Measurements from ENCODE around the gene CDHR2.

CDHR2 gene

DNA sequence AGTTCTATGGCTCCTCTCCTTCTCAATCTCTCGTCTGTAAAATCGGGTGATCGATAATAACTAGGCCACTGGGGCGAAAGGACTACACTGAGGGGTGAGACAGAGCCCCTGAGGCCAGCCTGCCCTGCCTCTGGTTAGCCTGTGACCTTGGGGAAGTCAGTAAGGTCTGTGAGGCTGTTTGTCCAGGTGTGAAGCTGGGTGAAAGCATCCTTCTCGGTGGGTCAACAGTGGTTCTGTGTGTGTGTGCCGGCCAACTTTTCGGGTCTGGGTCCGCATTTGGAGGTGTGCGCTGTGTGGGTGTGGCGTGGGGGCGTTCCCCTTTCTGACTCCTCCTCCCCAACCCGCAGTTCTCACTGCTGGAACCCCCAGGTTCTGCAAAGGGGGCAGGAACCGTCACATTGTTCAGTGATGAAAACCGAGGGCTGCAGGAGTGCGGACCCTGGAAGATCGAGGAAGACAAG, 7.0 kb upstream of the CDHR2 start:
- Histone ChIP-seq H3K4ac (ENCODE audit: low read length) (peak overlapping the region; percentile 30), H2AK5ac (ENCODE audit: low read depth, low read length) (peak overlapping the region; percentile 85), H2BK120ac (ENCODE audit: low read depth, low read length) (no peak overlapping the region), H3K27ac (replicated peaks; ENCODE audit: low read length) (no peak overlapping the region), H2BK12ac (ENCODE audit: low read length) (peak overlapping the region; percentile 93), H2BK5ac (ENCODE audit: low read length) (peak overlapping the region; percentile 15), H2BK15ac (ENCODE audit: low read length) (peak overlapping the region; percentile 79), H3K4me1 (ENCODE audit: control insufficient read depth in 2 of 2, insufficient read depth in 1 of 2, low read depth in 1 of 2, low read length in 2 of 2) (peaks cover 17 to 18% of the 10 kb centered on the region in 2 donors), H3K27me3 (ENCODE audit: control insufficient read depth in 3 of 3, insufficient read depth in 3 of 3, low read depth in 1 of 3, low read length in 3 of 3) (peaks cover 0 to 31% (median 4%) of the 10 kb centered on the region in 3 experiments), H3K4me3 (ENCODE audit: low read length in 2 of 2) (peak overlapping the region; percentile 59 to 82), H3K4me2 (ENCODE audit: insufficient read depth, low read length, poor library complexity, severe bottlenecking) (peak overlapping the region; percentile 80), H3K18ac (ENCODE audit: low read length) (peak overlapping the region; percentile 88), H2AFZ (ENCODE audit: low read length) (peak overlapping the region; percentile 93), H3K23ac (ENCODE audit: low read depth, low read length, poor library complexity) (peak overlapping the region; percentile 12), H3K9ac (ENCODE audit: low read depth, low read length, poor library complexity) (no peak overlapping the region), H4K8ac (ENCODE audit: low read depth, low read length) (no peak overlapping the region), H3K79me1 (ENCODE audit: low read depth, low read length) (no peaks in the 10 kb centered on the region), H3K14ac (ENCODE audit: low read length) (peak overlapping the region; percentile 39), H3K36me3 (replicated peaks in 1 of 2; ENCODE audit: control insufficient read depth in 2 of 2, insufficient read depth in 2 of 2, low read length in 2 of 2) (no peaks in the 10 kb centered on the region), H3K9me3 (replicated peaks in 1 of 2; ENCODE audit: control insufficient read depth in 2 of 2, insufficient read depth in 1 of 2, low read depth in 1 of 2, low read length in 2 of 2) (no peaks in the 10 kb centered on the region), H4K91ac (ENCODE audit: low read depth, low read length, poor library complexity) (no peak overlapping the region)
- WGBS, 2 donors (ENCODE audit: extremely low coverage in 2 of 2, insufficient read length in 2 of 2, insufficient replicate concordance in 1 of 2) = no CpG with 5 or more reads among the region's 16 CpGs
- no peak for DNase-seq (ENCODE audit: low spot score)

DNA sequence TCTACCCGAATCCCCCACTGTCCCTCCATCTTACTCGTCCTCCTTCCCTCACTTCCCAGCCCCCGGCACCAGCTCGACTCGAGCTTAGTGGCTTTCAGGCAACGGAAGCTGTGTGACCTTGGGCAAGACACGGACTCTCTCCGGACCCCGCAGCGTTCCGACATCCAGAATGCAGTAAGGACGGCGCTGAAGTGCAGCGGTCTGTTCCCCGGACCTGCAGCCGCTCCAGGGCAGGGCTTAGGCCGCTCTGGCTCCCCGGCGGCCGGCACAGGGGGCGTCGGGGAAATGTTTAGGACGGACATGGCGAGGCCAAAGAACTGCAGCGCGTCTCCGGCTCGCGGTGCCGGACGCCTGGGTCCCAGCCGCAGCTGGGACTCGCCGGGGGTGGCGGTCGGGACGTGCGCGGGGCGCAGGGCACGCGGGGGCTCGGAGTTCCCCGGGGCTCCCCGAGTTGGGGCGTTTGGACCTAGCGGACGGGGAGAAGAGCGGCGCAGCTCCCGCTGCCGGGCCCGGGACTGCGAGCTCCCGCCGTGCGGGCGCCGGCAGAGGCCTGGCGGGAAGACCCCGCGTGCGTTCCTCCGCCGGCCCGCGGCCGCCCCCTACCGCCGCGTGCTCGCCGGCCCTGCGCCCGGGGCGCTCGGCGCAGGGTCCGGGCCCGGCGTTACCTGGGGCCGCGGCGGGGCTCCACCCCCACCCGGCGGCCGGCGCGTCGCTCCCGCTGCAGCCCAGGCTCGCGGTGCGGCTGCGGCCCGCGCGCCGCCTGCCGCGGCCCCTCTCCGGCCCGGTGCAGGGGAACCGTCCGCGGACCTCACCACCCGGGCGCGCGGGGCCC, 6.3 kb upstream of the CDHR2 start:
- Histone ChIP-seq H3K4ac (ENCODE audit: low read length) (no peak overlapping the region), H3K9me3 (replicated peaks in 1 of 2; ENCODE audit: control insufficient read depth in 2 of 2, insufficient read depth in 1 of 2, low read depth in 1 of 2, low read length in 2 of 2) (no peaks in the 10 kb centered on the region), H2BK15ac (ENCODE audit: low read length) (peak overlapping the region; percentile 76), H3K4me2 (ENCODE audit: insufficient read depth, low read length, poor library complexity, severe bottlenecking) (peak overlapping the region; percentile 80), H3K79me1 (ENCODE audit: low read depth, low read length) (no peaks in the 10 kb centered on the region), H4K8ac (ENCODE audit: low read depth, low read length) (no peak overlapping the region), H3K23ac (ENCODE audit: low read depth, low read length, poor library complexity) (peak overlapping the region; percentile 12), H2BK12ac (ENCODE audit: low read length) (no peak overlapping the region), H2AFZ (ENCODE audit: low read length) (peak overlapping the region; percentile 95), H3K4me1 (ENCODE audit: control insufficient read depth in 2 of 2, insufficient read depth in 1 of 2, low read depth in 1 of 2, low read length in 2 of 2) (peaks cover 17 to 18% of the 10 kb centered on the region in 2 donors), H3K14ac (ENCODE audit: low read length) (peak overlapping the region; percentile 39), H3K4me3 (ENCODE audit: low read length in 2 of 2) (peak overlapping the region; percentile 59 to 82), H2BK120ac (ENCODE audit: low read depth, low read length) (no peak overlapping the region), H3K9ac (ENCODE audit: low read depth, low read length, poor library complexity) (peak overlapping the region; percentile 85), H4K91ac (ENCODE audit: low read depth, low read length, poor library complexity) (no peak overlapping the region), H3K27me3 (ENCODE audit: control insufficient read depth in 3 of 3, insufficient read depth in 3 of 3, low read depth in 1 of 3, low read length in 3 of 3) (peaks cover 4 to 31% (median 4%) of the 10 kb centered on the region in 3 experiments), H3K18ac (ENCODE audit: low read length) (peak overlapping the region; percentile 90), H3K27ac (replicated peaks; ENCODE audit: low read length) (no peak overlapping the region), H2BK5ac (ENCODE audit: low read length) (peak overlapping the region; percentile 15), H2AK5ac (ENCODE audit: low read depth, low read length) (peak overlapping the region; percentile 85), H3K36me3 (replicated peaks in 1 of 2; ENCODE audit: control insufficient read depth in 2 of 2, insufficient read depth in 2 of 2, low read length in 2 of 2) (no peaks in the 10 kb centered on the region)
- DNase-seq (ENCODE audit: low spot score) = peak; percentile 55
- no CpG with 5 or more reads among the region's 110 CpGs for WGBS, 2 donors (ENCODE audit: extremely low coverage in 2 of 2, insufficient read length in 2 of 2, insufficient replicate concordance in 1 of 2)

DNA sequence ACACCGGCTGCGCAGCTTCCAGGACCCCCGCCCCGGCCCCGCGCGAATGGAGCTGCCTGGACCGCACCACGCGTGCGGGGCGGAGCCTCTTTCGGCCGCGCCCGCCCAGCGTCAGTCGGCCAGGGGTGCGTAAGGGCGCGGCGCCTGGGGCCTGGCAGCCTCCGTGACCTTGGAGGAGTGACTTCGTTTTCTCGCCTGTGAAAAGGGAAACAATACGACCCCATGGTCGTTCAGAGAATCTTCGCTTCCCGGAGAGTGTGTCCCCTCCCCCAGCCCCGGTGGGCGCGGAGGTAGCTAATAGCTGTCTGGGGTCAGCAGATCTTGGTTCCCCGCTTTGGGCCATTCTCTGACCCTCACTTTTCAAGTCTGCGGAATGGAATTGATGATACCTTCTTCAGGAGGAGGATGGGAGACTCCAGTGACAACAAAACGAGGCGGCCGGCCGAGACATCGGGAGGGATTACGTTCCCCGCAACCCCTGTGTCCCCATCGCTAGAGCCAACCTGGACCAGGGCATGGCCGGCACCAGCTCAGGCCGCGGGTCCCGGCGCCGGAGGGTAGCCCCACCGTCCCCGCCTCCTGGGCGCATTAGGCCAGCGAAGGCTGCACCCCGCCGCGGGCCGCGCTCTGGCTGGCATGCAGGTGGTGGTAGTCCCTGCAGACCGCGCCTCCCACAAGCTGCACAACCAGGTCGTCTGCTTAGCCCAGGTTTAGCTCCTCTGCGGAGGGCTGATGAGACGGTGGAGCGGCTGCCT, 5.5 kb upstream of the CDHR2 start:
- H2AK5ac ChIP-seq (ENCODE audit: low read depth, low read length) = no peak overlapping the region
- peak overlapping the region; percentile 54 for H3K9ac ChIP-seq (ENCODE audit: low read depth, low read length, poor library complexity)
- H3K18ac ChIP-seq (ENCODE audit: low read length) = peak overlapping the region; percentile 69
- H2BK120ac ChIP-seq (ENCODE audit: low read depth, low read length) = peak overlapping the region; percentile 35
- no peak overlapping the region for H2BK5ac ChIP-seq (ENCODE audit: low read length)
- no peak overlapping the region for H2BK15ac ChIP-seq (ENCODE audit: low read length)
- WGBS, 2 donors (ENCODE audit: extremely low coverage in 2 of 2, insufficient read length in 2 of 2, insufficient replicate concordance in 1 of 2) = no CpG with 5 or more reads among the region's 63 CpGs
- no peaks in the 10 kb centered on the region for H3K9me3 ChIP-seq (replicated peaks in 1 of 2; ENCODE audit: control insufficient read depth in 2 of 2, insufficient read depth in 1 of 2, low read depth in 1 of 2, low read length in 2 of 2)
- no peak overlapping the region for H2BK12ac ChIP-seq (ENCODE audit: low read length)
- H3K79me1 ChIP-seq (ENCODE audit: low read depth, low read length) = no peaks in the 10 kb centered on the region
- H3K4ac ChIP-seq (ENCODE audit: low read length) = no peak overlapping the region
- H3K4me2 ChIP-seq (ENCODE audit: insufficient read depth, low read length, poor library complexity, severe bottlenecking) = peak overlapping the region; percentile 76
- H3K27me3 ChIP-seq (ENCODE audit: control insufficient read depth in 3 of 3, insufficient read depth in 3 of 3, low read depth in 1 of 3, low read length in 3 of 3) = peaks cover 4 to 31% (median 4%) of the 10 kb centered on the region in 3 experiments
- peak; percentile 32 for DNase-seq (ENCODE audit: low spot score)
- H3K4me1 ChIP-seq (ENCODE audit: control insufficient read depth in 2 of 2, insufficient read depth in 1 of 2, low read depth in 1 of 2, low read length in 2 of 2) = peaks cover 17 to 18% of the 10 kb centered on the region in 2 donors
- H3K4me3 ChIP-seq (ENCODE audit: low read length in 2 of 2) = peak overlapping the region; percentile 59 to 82
- peak overlapping the region; percentile 95 for H2AFZ ChIP-seq (ENCODE audit: low read length)
- H3K27ac ChIP-seq (replicated peaks; ENCODE audit: low read length) = no peak overlapping the region
- peak overlapping the region; percentile 77 for H3K23ac ChIP-seq (ENCODE audit: low read depth, low read length, poor library complexity)
- no peak overlapping the region for H4K91ac ChIP-seq (ENCODE audit: low read depth, low read length, poor library complexity)
- H4K8ac ChIP-seq (ENCODE audit: low read depth, low read length) = no peak overlapping the region
- H3K14ac ChIP-seq (ENCODE audit: low read length) = peak overlapping the region; percentile 74
- H3K36me3 ChIP-seq (replicated peaks in 1 of 2; ENCODE audit: control insufficient read depth in 2 of 2, insufficient read depth in 2 of 2, low read length in 2 of 2) = no peaks in the 10 kb centered on the region

DNA sequence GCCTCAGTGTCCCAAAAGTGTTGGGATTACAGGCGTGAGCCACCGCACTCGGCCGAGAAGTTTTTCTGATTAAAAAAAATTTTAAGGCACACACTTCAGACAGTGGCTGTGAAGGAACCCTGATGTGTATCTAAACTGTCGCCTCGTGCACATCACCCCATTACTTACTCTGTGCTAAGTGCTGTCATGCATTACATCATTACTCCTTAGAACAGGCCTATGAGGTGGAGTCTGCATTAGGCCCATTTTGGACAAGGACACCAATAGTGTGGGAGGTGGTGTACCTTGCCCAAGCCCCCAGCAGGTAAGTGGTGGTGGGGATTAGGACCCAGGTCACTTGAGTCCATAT, 3.8 kb upstream of the CDHR2 start:
- Histone ChIP-seq H3K4me1 (ENCODE audit: control insufficient read depth in 2 of 2, insufficient read depth in 1 of 2, low read depth in 1 of 2, low read length in 2 of 2) (peaks cover 15 to 21% of the 10 kb centered on the region in 2 donors), H3K36me3 (replicated peaks in 1 of 2; ENCODE audit: control insufficient read depth in 2 of 2, insufficient read depth in 2 of 2, low read length in 2 of 2) (no peaks in the 10 kb centered on the region), H2BK15ac (ENCODE audit: low read length) (no peak overlapping the region), H3K9ac (ENCODE audit: low read depth, low read length, poor library complexity) (no peak overlapping the region), H3K4me2 (ENCODE audit: insufficient read depth, low read length, poor library complexity, severe bottlenecking) (no peak overlapping the region), H2AK5ac (ENCODE audit: low read depth, low read length) (peak overlapping the region; percentile 84), H2BK12ac (ENCODE audit: low read length) (peak overlapping the region; percentile 65), H3K14ac (ENCODE audit: low read length) (peak overlapping the region; percentile 84), H2AFZ (ENCODE audit: low read length) (no peak overlapping the region), H2BK120ac (ENCODE audit: low read depth, low read length) (no peak overlapping the region), H2BK5ac (ENCODE audit: low read length) (no peak overlapping the region), H3K9me3 (replicated peaks in 1 of 2; ENCODE audit: control insufficient read depth in 2 of 2, insufficient read depth in 1 of 2, low read depth in 1 of 2, low read length in 2 of 2) (no peaks in the 10 kb centered on the region), H3K4ac (ENCODE audit: low read length) (no peak overlapping the region), H4K91ac (ENCODE audit: low read depth, low read length, poor library complexity) (no peak overlapping the region), H3K27ac (replicated peaks; ENCODE audit: low read length) (no peak overlapping the region), H3K79me1 (ENCODE audit: low read depth, low read length) (peaks cover 2% of the 10 kb centered on the region), H3K18ac (ENCODE audit: low read length) (no peak overlapping the region), H3K27me3 (ENCODE audit: control insufficient read depth in 3 of 3, insufficient read depth in 3 of 3, low read depth in 1 of 3, low read length in 3 of 3) (peaks cover 4 to 31% (median 12%) of the 10 kb centered on the region in 3 experiments), H3K4me3 (ENCODE audit: low read length in 2 of 2) (no peak overlapping the region), H4K8ac (ENCODE audit: low read depth, low read length) (no peak overlapping the region), H3K23ac (ENCODE audit: low read depth, low read length, poor library complexity) (peak overlapping the region; percentile 85)
- WGBS, 2 donors (ENCODE audit: extremely low coverage in 2 of 2, insufficient read length in 2 of 2, insufficient replicate concordance in 1 of 2) = no CpG with 5 or more reads among the region's 6 CpGs
- no peak for DNase-seq (ENCODE audit: low spot score)

Data from neuronal stem cell (in vitro differentiated cells).